HepG2 (cell line): ENCODE results near the gene SERTM2. TPM values are rescaled to one million over a fixed set of nuclear protein-coding genes. Genes with fewer than 3 reads are reported as not detected.

Experiments
- ATAC-seq: fragments of 200-7000 bp; cut with Tn5 transposase; 3 replicates; pipeline ENCODE4 v1.9.1; 2020; ENCODE audit warnings: mild to moderate bottlenecking, moderate library complexity
- BruUV-seq: library from RNA; stranded (reverse); fragments of 400-500 nt; replicated peaks from 2 replicates; lab custom pipeline; 2021; lab: Mats Ljungman, UMichigan
- CTCF ChIA-PET: fragments of 300-600 bp; formaldehyde crosslinking; extraction: SDS; loops from one replicate; lab custom pipeline; 2021; ENCODE audit warnings: low total read pairs, inconsistent platforms, low intra/inter-chr PET ratio; lab: Yijun Ruan, JAX
- POLR2A ChIA-PET: fragments of 350-600 bp; sonication (Branson Sonifier 250); formaldehyde crosslinking; loops from one replicate; lab custom pipeline; 2020; ENCODE audit warnings: antibody characterized with exemption, inconsistent platforms; lab: Yijun Ruan, JAX
- DNase-seq: peaks from one replicate; pipeline ENCODE4 v3.0.0-alpha.2; 2015; ENCODE audit warnings: low spot score
- FAIRE-seq: peaks from 3 replicates; lab custom pipeline; 2011; peaks lifted over from hg19 to GRCh38; lab: Jason Lieb, UNC
- H2AFZ ChIP-seq: one replicate; pipeline ENCODE4 v1.6.1; 2011; ENCODE audit warnings: low read length, inconsistent platforms
- H3K27ac ChIP-seq: fragments of 300-600 bp; 3 replicates; pipeline ENCODE4 v1.8.0; 2011; ENCODE audit warnings: mixed run types, mild to moderate bottlenecking, mixed read lengths, low read length, inconsistent platforms; ENCODE audit not compliant: insufficient read depth; ENCODE audit errors: extremely low read length
- H3K27me3 ChIP-seq, 2 experiments: fragments of 200-600 bp in 1 of 2; 2 replicates in 1 of 2; 3 replicates in 1 of 2; pipeline versions ENCODE4 v1.6.0 to v1.8.0; 2011; ENCODE audit warnings: low read length in 2 of 2, mild to moderate bottlenecking in 2 of 2, moderate library complexity in 2 of 2, inconsistent platforms in 1 of 2; ENCODE audit not compliant: insufficient read depth in 2 of 2, control insufficient read depth in 1 of 2
- H3K36me3 ChIP-seq, 2 experiments: fragments of 200-600 bp in 1 of 2; replicated peaks in 1 of 2; 2 replicates in 1 of 2; 3 replicates in 1 of 2; pipeline versions ENCODE4 v1.5.1 to v1.8.0; 2011; ENCODE audit warnings: low read length in 2 of 2, inconsistent platforms in 1 of 2; ENCODE audit not compliant: insufficient read depth in 2 of 2, control insufficient read depth in 1 of 2
- H3K4me1 ChIP-seq: 2 replicates; pipeline ENCODE4 v1.5.1; 2012; ENCODE audit warnings: low read length, inconsistent platforms; ENCODE audit not compliant: insufficient read depth
- H3K4me2 ChIP-seq: 2 replicates; pipeline ENCODE4 v1.6.0; 2011; ENCODE audit warnings: low read depth, low read length, inconsistent platforms
- H3K4me3 ChIP-seq, 3 experiments: fragments of 200-600 bp in 1 of 3; sonication (generic), shearing (Covaris generic) in 1 of 3; replicated peaks in 1 of 3; 2 replicates each; pipeline ENCODE4 v1.5.1; 2011 to 2016; ENCODE audit warnings: low read length in 3 of 3, inconsistent platforms in 2 of 3, low read depth in 2 of 3, mild to moderate bottlenecking in 2 of 3, control low read depth in 1 of 3, mixed read lengths in 1 of 3; ENCODE audit not compliant: insufficient read depth in 1 of 3
- H3K79me2 ChIP-seq: one replicate; pipeline ENCODE4 v1.6.1; 2011; ENCODE audit warnings: low read length, inconsistent platforms; ENCODE audit not compliant: insufficient read depth
- H3K9ac ChIP-seq: 2 replicates; pipeline ENCODE4 v1.6.0; 2011; ENCODE audit warnings: mild to moderate bottlenecking, low read depth, low read length, inconsistent platforms; ENCODE audit not compliant: insufficient read depth
- H3K9me3 ChIP-seq: 2 replicates; pipeline ENCODE4 v1.5.1; 2012; ENCODE audit warnings: mild to moderate bottlenecking, low read length
- H4K20me1 ChIP-seq: 2 replicates; pipeline ENCODE4 v1.6.0; 2011; ENCODE audit warnings: inconsistent platforms, mild to moderate bottlenecking, low read length, moderate library complexity; ENCODE audit not compliant: insufficient read depth
- PCBP1 ChIP-seq: fragments of 200-400 bp; formaldehyde crosslinking; IDR thresholded peaks from 2 replicates; pipeline ENCODE4 v1.6.1; 2017; ENCODE audit warnings: mild to moderate bottlenecking, low read depth, low read length, borderline replicate concordance
- PPARG ChIP-seq: conservative IDR thresholded peaks from 2 replicates; pipeline ENCODE4 v1.6.1; 2016; ENCODE audit warnings: missing biosample characterization, missing genetic modification reagents
- STAG1 ChIP-seq: sonication (generic); formaldehyde crosslinking; IDR thresholded peaks from 2 replicates; pipeline ENCODE4 v1.4.0; 2020; ENCODE audit warnings: missing genetic modification reagents
- ZBTB4 ChIP-seq: sonication (generic); formaldehyde crosslinking; IDR thresholded peaks from 2 replicates; pipeline ENCODE4 v1.4.0; 2020; ENCODE audit warnings: missing genetic modification reagents, mild to moderate bottlenecking, borderline replicate concordance
- ZFP36 ChIP-seq: fragments of 150-350 bp; IDR thresholded peaks from 2 replicates; pipeline ENCODE4 v1.6.1; 2018; ENCODE audit warnings: borderline replicate concordance, low read length, low read depth; ENCODE audit not compliant: partially characterized antibody
- ZNF430 ChIP-seq: sonication (generic); formaldehyde crosslinking; IDR thresholded peaks from 2 replicates; pipeline ENCODE4 v1.9.0; 2021; ENCODE audit warnings: mild to moderate bottlenecking, missing genetic modification reagents
- ZNF614 ChIP-seq: IDR thresholded peaks from 2 replicates; pipeline ENCODE4 v1.6.1; 2018; ENCODE audit warnings: missing biosample characterization, missing genetic modification reagents, inconsistent platforms, borderline replicate concordance
- ZNF770 ChIP-seq: sonication (generic); formaldehyde crosslinking; IDR thresholded peaks from 2 replicates; pipeline ENCODE4 v1.5.0; 2020; ENCODE audit warnings: mild to moderate bottlenecking, missing genetic modification reagents
- WGBS: methylation state at CpG from one replicate; pipeline ENCODE4 v1.1.6; 2017; ENCODE audit warnings: low lambda C conversion rate; 5-methylcytosine and 5-hydroxymethylcytosine counted together
- in situ Hi-C: cut with HindIII; loops from 2 replicates; pipeline ENCODE4 v1.10.0; 2017; ENCODE audit warnings: low pct_unique_long_range_greater_than_20kb; ENCODE audit not compliant: extremely low pct_ligation_motif_present
- intact Hi-C: fragments of 100-400 bp; cut with micrococcal nuclease; formaldehyde crosslinking; loops from one replicate; pipeline ENCODE4 v1.10.0; 2022; ENCODE audit not compliant: unreplicated experiment
- polyA plus RNA-seq, 8 experiments: library from polyadenylated mRNA; depleted of rRNA in 3 of 8; stranded (reverse) in 7 of 8; unstranded in 1 of 8; fragments of >200 nt; fragmentation: Illumina TruSeq in 4 of 8; extraction: Trizol in 4 of 8; gene quantifications; 2 replicates each; pipeline versions ENCODE4 v1.2.1 to v1.2.3, GENCODE V29; 2011 to 2016; ENCODE audit warnings: low read depth in 4 of 8, missing spikeins in 1 of 8, mixed read lengths in 1 of 8; ENCODE audit not compliant: insufficient read depth in 1 of 8
- total RNA-seq, 5 experiments: library from RNA; depleted of rRNA; stranded (reverse); fragments of >200 nt; fragmentation: Illumina TruSeq; extraction: Trizol; gene quantifications; 2 replicates each; pipeline ENCODE4 v1.2.3, GENCODE V29; 2016; ENCODE audit warnings: low read depth in 1 of 5
- TF ChIP-seq, protein P1 (sequence below): sonication (generic); formaldehyde crosslinking; IDR thresholded peaks from 2 replicates; pipeline ENCODE4 v1.5.1; 2020; ENCODE audit warnings: missing genetic modification reagents, mild to moderate bottlenecking, borderline replicate concordance
- TF ChIP-seq, protein P2 (sequence below): IDR thresholded peaks from 2 replicates; pipeline ENCODE4 v1.6.1; 2016; ENCODE audit warnings: low read depth, missing genetic modification reagents, missing compliant biosample characterization

The SERTM2 gene
- total and polyA plus RNA-seq, 2 of the 13 experiments (the other 11 are each of a cell fraction or from before 2014, with no cell fraction given) = not detected

- in situ Hi-C loops = no loop called here
- no TSS peak for BruUV-seq
- Histone ChIP-seq H3K4me1 (no peaks in the 10 kb centered on the region), H2AFZ (no peak overlapping the region), H4K20me1 (no peaks in the 10 kb centered on the region), H3K27me3 (no peaks in the 10 kb centered on the region), H3K27ac (no peak overlapping the region), H3K9ac (no peak overlapping the region), H3K4me2 (no peak overlapping the region), H3K4me3 (no peak overlapping the region), H3K9me3 (no peaks in the 10 kb centered on the region), H3K79me2 (no peaks in the 10 kb centered on the region), H3K36me3 (no peaks in the 10 kb centered on the region)
- ChIA-PET CTCF (no interaction called here), POLR2A (no interaction called here)
- ATAC-seq (no peak), DNase-seq (no peak), FAIRE-seq (no peak)
- intact Hi-C loops = no loop called here
- 0% methylated on average over 1 of the region's 1 CpG for WGBS
- no peak for TF ChIP-seq PPARG
- TF ChIP-seq ZFP36 = no peak
- no peak for TF ChIP-seq ZNF770 (CRISPR knock-in tag)
- no peak for TF ChIP-seq STAG1 (CRISPR knock-in tag)
- TF ChIP-seq, protein P1, sequence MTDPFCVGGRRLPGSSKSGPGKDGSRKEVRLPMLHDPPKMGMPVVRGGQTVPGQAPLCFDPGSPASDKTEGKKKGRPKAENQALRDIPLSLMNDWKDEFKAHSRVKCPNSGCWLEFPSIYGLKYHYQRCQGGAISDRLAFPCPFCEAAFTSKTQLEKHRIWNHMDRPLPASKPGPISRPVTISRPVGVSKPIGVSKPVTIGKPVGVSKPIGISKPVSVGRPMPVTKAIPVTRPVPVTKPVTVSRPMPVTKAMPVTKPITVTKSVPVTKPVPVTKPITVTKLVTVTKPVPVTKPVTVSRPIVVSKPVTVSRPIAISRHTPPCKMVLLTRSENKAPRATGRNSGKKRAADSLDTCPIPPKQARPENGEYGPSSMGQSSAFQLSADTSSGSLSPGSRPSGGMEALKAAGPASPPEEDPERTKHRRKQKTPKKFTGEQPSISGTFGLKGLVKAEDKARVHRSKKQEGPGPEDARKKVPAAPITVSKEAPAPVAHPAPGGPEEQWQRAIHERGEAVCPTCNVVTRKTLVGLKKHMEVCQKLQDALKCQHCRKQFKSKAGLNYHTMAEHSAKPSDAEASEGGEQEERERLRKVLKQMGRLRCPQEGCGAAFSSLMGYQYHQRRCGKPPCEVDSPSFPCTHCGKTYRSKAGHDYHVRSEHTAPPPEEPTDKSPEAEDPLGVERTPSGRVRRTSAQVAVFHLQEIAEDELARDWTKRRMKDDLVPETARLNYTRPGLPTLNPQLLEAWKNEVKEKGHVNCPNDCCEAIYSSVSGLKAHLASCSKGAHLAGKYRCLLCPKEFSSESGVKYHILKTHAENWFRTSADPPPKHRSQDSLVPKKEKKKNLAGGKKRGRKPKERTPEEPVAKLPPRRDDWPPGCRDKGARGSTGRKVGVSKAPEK (CRISPR knock-in tag) = no peak
- no peak for TF ChIP-seq ZNF614 (CRISPR knock-in tag)
- TF ChIP-seq ZNF430 (CRISPR knock-in tag) = no peak
- no peak for TF ChIP-seq ZBTB4 (CRISPR knock-in tag)
- TF ChIP-seq, protein P2, sequence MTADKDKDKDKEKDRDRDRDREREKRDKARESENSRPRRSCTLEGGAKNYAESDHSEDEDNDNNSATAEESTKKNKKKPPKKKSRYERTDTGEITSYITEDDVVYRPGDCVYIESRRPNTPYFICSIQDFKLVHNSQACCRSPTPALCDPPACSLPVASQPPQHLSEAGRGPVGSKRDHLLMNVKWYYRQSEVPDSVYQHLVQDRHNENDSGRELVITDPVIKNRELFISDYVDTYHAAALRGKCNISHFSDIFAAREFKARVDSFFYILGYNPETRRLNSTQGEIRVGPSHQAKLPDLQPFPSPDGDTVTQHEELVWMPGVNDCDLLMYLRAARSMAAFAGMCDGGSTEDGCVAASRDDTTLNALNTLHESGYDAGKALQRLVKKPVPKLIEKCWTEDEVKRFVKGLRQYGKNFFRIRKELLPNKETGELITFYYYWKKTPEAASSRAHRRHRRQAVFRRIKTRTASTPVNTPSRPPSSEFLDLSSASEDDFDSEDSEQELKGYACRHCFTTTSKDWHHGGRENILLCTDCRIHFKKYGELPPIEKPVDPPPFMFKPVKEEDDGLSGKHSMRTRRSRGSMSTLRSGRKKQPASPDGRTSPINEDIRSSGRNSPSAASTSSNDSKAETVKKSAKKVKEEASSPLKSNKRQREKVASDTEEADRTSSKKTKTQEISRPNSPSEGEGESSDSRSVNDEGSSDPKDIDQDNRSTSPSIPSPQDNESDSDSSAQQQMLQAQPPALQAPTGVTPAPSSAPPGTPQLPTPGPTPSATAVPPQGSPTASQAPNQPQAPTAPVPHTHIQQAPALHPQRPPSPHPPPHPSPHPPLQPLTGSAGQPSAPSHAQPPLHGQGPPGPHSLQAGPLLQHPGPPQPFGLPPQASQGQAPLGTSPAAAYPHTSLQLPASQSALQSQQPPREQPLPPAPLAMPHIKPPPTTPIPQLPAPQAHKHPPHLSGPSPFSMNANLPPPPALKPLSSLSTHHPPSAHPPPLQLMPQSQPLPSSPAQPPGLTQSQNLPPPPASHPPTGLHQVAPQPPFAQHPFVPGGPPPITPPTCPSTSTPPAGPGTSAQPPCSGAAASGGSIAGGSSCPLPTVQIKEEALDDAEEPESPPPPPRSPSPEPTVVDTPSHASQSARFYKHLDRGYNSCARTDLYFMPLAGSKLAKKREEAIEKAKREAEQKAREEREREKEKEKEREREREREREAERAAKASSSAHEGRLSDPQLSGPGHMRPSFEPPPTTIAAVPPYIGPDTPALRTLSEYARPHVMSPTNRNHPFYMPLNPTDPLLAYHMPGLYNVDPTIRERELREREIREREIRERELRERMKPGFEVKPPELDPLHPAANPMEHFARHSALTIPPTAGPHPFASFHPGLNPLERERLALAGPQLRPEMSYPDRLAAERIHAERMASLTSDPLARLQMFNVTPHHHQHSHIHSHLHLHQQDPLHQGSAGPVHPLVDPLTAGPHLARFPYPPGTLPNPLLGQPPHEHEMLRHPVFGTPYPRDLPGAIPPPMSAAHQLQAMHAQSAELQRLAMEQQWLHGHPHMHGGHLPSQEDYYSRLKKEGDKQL (CRISPR knock-in tag) = no peak
- no peak for TF ChIP-seq PCBP1
Measured at GRCh38 chrX:111465669-111466068, 45.8 kb upstream of the SERTM2 start.
